Measurements from ENCODE around the gene IL1RAPL2.
"Not testable (repeated sequence)": the region's sequence is repeated elsewhere in the genome, so short reads cannot be mapped to it uniquely, and the experiment has no call there.

Gene IL1RAPL2

DNA sequence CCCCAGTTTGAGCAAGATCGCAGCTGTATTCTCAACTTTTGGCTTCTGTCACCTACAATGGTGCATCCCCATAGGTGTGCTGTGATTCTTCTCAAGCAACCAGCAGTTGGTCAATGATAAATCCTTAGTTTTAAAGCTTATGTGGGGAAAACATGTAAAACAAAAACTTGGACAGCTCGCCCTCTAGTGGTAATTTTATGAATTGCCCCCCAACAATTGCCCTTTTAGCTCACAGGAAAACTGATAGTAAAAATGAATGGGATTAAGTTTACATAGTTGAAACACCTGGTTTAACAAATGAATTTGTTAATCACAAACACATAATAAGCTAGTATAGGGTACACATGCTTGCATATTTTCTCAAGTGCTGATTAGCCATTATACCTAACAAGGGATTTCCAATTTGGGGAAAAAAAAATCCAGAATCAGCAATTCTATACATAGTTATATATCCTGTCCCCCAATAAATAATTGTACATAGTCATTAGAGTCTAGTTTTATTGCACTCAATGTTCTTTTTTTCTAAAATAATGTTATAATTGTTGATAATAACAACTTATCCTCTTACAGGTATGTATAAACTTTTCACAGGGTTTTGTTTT, 624.4 kb downstream of the IL1RAPL2 start:
- no peak for DNase-seq

DNA sequence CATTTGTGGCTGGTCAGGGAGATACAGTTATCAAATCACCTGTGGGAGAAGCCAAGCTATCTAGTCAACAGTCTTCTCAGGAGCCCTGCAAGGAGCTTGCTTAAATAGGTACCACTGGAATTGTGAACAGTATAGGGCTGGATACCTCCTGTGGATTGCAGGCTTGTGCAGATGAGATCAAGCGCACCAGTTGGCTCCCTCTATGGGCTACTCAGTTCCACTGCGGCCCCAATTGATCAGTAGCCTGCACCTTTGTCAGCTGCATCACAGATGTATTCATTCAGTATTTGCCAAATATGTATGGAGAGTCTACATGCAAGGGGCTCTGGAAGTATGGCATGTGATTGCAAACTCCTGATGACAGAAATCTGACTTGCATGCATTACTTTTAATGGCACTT, 625.9 kb downstream of the IL1RAPL2 start:
- DNase-seq, result no peak

DNA sequence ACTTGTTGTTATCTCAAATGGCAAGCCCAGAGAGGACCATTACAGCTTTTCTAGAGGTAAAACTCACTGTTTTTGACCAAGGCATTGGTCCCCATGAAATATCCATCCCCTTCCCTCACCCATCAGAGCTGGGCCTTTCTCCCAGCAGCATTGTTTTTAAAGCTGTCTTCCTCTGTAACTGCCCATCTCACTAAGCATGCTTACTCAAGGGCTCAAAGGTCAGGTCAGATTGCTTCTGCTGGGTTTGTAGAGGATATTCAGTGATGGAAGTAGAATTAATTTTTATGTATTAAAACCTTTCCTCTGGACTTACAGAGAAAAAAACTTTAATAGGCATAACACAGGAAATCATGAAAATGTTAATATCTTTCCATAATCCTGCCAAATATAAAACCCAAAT, 643.4 kb downstream of the IL1RAPL2 start:
- DNase-seq, result no peak

DNA sequence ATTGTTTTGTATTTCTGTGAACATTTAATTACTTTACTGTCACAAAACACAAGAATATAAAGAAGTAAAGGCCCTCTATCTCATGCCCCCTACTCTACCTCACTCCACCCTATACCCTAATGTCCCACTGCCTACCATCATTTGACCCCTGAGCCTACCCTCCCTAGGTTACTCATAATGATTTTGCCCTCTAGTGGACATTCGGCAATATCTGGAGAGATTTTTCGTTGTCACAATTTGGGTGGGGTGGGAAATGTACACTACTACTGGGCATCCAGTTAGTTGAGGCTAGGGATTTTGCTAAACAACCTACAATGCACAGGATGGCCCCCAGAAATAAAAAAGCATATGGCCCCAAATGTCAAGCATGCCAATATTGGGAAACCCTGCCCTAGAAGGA, 644.3 kb downstream of the IL1RAPL2 start:
- DNase-seq, result no peak

DNA sequence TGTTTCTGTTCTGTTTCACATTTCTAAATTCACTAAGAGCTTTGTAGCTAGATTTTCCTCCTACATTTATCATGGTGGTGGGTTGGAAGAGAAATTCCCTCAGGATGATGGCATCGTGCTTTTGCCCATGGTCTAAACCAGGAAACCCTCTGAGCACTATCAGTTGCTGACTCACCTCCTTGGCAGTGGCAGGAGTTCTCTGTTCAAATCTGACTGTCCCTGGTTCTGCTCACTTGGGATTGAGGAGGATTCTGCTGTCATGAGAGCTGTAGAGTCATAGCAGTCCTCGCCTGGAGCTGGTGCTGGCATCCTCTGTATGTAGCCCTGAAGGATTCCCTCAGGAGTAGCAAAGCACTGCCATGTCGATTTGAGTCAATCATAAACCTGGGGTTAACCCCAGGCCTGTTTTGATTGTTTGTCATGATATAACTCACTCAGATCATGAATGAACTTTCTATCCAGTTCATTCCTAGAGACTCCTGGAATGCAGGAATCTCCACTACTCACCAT, 645.1 kb downstream of the IL1RAPL2 start:
- no peak for DNase-seq

DNA sequence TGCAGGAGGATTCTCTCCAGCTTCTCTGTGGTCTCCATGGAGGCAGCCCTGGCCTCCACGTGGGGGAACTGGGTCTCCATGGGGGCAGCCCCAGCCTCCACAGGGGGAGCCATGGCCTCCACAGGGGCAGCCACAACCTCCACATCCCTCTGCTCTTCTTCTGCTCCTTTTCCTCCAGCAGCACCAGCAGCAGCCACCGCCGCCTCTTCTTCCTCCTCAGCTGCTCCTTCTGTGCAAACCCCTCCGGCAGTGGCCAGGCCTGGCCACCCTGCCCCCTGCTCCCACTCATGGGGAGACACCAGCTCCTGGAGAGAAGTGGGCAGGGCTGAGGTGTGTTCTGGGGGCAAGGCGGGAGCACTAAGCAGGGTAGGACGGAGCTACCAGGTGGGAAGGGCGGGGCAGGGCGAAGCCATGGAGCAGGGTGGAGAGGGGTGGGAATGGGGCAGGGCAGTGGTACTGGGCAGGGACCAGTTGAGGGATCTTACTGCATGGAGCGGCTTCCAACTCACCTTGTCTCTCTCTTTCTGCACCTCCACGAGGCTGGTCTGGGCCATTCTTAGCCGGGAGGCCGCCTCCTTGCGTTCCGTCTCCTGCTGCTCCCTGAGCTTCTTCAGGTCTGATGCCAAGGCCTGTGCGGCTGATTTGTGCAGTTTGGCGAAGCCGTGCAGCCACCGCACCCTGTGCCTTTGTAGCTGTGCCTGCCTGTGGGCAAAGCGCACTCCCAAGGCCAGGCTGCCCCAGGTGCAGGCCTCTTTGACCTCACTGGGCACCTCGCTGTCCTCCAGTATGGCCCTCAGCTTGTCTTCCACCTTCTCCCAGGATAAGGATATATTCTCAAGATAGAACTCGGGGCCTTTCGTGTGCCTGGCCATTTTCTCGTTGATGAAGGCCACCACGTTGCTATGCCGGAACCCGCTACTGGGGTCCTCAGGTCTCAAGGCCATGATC, 653.7 kb downstream of the IL1RAPL2 start:
- DNase-seq, result no peak

DNA sequence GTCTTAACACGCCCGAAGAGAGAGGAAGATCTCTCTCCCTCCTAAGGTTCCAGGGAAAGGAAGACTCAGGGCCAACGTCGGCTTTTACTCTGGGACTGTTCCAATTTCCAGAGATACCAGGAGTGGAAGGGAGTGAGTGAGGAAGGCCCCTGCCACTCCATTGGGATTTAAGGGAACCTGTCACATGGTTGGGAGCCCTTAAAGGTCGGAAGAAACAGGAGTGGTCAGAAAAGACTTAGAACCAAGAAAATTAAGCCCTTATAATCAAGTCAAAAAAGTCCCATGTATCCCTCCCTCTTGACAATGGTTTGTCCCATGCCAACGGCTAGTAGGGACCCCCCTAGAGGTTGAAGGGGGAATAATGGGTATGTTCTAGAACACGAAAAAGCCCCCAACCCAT, 654.6 kb downstream of the IL1RAPL2 start, which contains the start of gene TEX13A:
Gene TEX13A, minus strand, starts transcription at position 59 of the 400 bp plus-strand sequence. CDS start 297 bp downstream, outside the sequence.
- DNase-seq, result no peak

DNA sequence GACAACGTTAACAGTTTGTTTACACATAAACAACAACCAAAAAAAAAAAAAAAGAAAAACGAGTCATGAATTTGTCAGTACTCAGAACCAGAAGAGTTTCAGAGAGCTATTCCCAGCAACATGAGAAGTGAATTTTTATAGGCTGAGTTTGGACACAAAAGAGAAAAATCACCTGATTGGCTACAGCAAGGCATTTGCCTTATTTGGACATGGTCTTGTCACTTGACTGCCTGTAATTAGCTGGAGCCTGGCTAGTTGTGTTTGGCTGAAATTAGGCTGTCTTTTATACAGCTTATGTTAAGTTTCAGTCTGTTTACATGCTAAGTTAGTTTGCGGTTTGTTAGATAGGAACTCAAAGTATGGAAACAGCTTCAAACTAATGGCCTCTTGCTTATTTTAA, 655.4 kb downstream of the IL1RAPL2 start:
- no peak for DNase-seq

DNA sequence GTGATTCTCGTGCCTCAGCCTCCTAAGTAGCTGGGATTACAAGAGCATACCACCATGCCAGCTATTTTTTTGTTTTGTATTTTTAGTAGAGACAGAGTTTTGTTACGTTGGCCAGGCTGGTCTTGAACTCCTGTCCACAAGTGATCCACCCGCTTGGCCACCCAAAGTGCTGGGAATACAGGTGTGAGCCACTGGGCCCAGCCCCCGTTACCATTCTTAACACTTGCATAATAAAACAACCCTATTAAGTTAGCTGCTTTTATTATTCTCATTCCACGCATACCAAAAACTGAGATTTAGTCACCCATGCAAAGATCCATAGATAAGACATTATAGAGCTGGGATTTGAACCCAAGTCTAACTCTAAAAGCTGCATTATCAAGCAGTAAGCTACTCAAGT, 660.5 kb downstream of the IL1RAPL2 start:
- DNase-seq, result no peak

DNA sequence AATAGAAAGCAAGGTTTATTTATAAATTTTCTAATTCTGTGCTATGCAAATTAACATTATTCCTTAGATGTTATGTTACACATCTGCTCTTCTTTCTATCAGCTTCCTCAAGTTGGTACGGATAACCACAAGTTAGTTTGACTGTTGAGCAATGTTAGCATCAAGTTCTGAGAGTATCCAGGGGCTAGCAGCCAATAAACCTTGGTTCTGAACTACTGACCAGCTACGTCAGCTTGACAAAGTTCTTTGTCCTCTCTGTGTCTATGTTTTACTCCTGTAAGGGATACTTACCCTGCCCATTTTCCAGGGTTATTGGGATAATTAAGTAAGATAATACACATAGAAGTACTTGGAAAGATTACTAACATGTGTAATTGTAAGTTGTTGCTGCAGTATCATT, 662.6 kb downstream of the IL1RAPL2 start:
- DNase-seq, result no peak

DNA sequence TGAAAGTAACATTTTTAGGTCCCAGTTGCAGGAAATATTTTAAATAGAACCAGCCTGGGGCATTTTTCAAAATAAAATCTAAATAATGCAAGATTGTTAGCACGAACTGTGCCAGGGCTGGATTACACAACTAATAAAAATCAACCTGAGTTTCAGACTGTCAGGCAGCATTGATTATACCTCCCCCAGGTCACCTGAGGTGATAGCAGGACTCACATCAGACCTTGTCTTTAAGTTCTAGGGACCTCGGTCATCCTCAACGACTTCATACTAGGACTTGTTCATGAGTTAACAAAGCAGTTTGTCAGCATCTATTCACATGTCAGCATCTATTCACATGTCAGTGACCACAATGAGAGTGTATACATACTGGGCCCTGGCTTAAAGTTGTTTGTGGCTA, 663.1 kb downstream of the IL1RAPL2 start:
- no peak for DNase-seq

DNA sequence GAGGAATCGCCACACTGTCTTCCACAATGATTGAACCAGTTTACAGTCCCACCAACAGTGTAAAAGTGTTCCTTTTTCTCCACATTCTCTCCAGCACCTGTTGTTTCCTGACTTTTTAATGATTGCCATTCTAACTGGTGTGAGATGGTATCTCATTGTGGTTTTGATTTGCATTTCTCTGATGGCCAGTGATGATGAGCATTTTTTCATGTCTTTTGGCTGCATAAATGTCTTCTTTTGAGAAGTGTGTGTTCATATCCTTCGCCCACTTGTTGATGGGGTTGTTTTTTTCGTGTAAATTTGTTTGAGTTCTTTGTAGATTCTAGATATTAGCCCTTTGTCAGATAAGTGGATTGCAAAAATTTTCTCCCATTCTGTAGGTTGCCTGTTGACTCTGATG, 671.4 kb downstream of the IL1RAPL2 start:
- DNase-seq, result not testable (repeated sequence)

DNA sequence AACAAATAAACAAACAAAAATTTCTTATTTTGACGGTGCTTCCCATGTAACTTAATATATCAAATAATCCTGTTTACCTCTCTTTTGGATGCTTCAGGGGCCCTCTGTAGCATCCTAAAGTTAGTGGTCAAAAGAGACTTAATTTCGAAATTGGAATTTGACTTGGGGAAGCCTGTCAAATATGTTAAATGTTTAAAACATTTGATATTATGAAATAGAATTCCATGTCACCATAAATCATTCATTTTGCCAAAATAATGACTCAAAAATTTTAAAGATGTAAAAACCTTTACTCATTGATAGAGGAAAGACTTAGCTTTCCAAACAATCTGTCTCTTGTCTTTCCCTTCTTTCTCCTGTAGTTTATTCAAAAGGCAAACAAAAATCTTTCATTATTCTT, 675.1 kb downstream of the IL1RAPL2 start:
- DNase-seq, result no peak

DNA sequence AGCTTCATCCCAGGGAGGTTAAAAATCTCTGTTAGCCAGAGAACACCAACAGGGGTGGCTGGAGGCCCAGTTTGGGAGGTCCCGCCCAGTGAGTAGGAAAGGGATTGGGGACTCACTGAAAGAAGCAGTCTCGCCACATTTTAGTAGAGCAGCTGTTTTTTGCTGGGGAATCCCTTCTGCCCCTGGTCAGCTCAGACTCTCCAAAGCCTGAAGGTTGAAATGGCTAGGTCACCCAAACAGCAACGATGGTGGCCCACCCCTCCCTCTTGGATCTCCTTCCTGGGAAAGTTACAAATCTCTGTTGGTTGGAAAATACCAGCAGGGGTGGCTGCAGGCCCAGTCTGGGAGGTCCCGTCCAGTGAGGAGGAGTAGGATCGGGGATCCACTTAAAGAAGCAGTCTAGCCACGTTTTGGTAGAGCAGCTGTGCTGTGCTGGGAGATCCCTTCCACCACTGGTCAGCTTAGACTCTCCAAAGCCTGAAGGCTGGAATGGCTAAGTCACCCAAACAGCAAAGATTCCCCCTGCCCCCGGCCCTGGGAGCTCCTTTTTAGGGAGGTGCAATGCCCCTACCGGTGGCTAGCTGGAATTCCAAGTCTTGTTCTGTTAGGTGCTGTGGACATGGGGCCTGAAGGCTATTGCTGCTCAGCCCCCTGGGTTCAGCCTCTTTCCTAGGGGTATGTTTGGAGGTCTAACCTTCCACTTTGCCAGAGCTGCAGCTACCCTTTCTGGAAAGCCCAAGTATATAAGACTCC, 694.5 kb downstream of the IL1RAPL2 start:
- no peak for DNase-seq

DNA sequence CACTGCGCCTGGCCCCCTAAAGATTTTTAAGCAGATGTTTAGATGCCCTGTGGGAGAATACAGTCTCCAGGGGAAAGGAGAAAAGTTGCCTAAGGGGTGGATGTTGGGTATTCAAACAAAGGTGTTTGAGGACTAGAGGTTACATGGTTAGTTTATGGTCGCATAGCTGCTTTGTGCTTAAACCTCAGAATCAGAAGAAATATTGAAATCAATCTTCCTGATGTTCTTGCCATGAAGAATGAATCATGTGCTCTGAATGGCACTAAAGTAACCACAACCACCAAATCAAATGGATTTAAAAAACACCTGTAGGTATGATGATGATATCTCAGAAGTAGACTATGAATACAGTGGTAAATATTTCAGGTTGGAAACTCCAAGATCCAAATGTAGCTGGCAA, 697.2 kb downstream of the IL1RAPL2 start:
- no peak for DNase-seq

DNA sequence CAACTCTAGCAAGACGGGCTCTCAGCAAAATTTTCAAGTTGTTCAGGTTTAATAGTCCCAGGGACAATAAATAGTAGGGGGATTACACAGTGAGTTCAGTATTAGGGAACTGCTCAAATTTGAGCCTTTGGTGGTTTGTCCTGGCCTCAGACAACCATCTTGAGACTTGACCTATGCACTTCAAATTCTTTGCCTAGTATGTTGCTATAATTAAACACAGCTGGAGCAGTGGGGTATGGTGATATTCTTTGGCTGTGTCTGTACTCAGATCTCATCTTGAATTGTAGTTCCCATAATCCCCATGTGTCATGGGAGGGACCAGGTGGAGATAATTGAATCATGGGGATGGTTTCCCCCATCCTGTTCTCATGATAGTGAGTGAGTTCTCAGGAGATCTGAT, 697.8 kb downstream of the IL1RAPL2 start:
- no peak for DNase-seq

DNA sequence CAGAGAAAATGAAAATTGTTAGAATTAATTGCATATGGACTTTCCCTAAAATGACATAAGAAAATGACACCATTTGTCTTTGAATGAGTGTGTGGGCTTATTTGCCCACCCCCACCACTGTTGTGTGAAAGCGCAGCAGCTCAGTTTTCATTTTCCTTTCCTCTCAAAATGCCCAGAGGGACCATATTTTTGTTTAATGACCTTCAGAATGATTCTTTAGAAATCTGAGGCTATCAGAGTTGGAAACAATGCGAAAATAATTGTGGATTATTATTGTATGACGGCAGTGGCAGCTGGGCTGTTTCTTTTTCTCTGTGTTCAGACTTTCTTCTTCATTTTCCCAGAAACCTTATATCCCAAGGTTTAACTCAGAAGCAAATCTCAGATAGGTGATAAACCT, 699.1 kb downstream of the IL1RAPL2 start:
- DNase-seq, result no peak

DNA sequence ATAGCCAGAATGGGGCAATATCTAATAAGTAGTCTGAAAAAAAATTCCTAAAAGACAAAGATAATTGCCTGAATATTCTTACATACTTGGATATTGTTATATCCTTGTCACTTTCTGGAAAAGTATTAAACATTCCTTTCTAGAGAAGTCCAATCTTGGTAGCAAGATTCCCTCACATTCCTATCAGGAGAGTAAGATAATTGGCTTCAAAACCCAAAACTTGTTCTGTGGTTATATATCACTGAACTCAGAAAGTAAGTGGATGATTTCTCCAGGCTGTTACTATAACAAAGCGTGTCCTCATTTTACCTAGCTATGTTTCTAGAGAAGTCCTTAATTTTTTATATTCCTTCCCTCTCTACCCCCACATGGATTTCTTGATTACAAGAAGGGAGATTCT, 700.5 kb downstream of the IL1RAPL2 start:
- no peak for DNase-seq

DNA sequence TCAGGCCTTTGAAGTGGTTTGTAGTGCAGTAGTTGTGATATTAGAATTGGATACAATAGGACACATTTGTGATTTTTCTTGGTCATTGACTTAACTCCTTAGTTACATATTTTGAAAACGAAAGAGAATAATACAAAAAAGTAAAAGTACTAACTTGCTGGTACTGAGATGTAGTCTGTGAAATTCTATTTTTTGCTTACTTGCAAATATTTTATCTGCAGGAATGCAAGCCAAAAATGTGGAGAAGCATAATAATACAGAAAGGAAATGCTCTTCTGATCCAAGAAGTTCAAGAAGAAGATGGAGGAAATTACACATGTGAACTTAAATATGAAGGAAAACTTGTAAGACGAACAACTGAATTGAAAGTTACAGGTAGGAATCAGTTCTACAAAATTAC, 701.2 kb downstream of the IL1RAPL2 start:
- DNase-seq, result no peak

DNA sequence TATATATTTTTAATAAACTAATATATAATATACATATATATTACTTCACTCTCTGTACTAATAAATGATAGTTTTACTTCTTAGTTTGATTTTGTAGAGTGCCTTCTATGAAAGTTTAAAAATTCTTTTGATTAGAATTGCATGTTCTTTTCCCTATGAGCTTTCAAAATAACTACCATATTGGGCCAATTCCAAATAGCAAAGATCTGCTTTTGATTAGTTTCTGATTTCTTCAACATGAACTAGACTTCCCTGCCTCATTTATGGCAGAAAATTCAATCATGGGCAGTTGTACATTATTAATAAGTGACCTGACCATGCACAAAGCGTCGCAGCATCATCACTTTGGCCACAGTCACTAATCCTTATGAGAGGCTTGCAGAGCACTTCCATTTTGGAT, 703.4 kb downstream of the IL1RAPL2 start:
- DNase-seq, result no peak

DNA sequence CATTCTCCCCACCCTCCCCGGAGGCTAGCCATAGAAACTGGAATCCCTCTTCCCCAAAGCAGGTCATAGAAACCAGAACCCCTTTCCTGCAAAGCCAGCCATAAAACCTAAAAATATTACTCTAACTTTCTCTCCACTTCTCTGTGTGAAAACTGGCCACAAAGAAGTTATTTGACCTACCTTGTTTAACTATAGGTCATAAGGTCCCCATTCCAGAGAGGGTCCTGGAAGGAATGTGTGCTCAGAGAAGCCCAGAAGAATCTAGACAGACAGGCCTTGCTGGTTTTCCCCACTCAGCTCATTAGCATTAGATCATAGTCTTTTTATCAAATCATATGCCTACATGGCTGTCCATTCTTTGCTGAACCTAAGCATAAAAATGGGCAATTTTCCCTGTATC, 707.3 kb downstream of the IL1RAPL2 start:
- no peak for DNase-seq

DNA sequence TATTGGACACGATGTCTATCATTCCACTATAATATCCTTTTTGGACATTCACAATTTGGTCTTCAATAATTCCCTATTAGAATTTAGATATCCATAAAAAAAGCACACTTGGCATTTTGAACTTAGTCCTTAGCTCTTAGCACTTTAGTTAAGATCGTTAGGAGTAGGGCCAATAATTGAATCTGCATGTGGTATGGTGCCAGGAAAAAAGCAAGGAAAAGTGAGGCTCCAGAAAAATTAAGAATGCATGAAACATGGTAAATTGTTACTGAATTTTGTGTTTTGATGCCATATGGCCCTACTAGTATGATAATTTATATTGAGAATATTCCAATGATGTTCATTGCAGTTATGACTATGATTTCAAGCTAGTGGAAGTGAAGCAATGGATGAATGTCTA, 708.1 kb downstream of the IL1RAPL2 start:
- no peak for DNase-seq

DNA sequence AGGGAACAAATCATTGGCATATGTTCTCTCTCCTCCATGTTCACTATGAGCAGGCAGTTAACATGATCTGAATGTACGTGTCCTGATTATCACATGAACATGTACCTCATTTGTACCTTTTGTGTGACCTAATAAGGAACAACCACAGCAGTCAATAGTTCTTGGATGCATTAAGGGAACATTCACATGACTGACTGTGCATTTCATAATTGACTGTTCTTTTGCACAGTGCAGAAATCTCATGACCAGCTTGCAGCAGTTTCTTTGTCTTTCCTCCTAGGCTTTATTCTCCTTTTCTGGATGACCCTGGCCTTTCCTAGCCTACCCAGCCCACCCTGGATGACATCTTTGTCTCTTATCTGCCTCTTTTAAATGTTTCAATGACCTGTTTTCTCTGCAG, 711.1 kb downstream of the IL1RAPL2 start:
- no peak for DNase-seq

DNA sequence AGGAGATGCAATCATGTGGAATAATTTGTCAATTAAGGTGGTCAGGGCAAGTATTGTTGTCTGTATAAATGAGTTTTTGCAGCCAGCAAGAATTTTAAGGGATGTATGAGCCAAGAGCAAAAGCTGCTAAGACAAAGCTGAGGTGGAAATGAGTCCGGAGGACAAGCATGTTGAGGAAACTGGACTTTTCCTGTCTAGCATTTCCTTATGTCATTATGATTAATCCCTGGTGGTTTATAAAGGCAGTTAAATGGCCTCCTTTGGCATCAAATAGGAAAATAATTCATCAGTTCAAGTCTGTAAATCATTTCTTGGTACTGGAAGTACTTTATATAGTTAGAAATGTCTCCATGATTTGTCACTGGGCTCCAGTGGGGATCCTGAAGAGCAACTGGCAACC, 716.1 kb downstream of the IL1RAPL2 start:
- no peak for DNase-seq

All from NCI-H2171 treated with DMSO at 0.1 percent for 48 hours (cell line).